NT2/D1 (cell line): Measurements from ENCODE around the gene COL5A3.

Source experiments
- SUZ12 ChIP-seq: IDR thresholded peaks from 2 replicates; pipeline ENCODE4 v1.6.1; 2011; ENCODE audit not compliant: insufficient read length, insufficient read depth; ENCODE audit errors: extremely low read depth
- ZNF274 ChIP-seq: IDR thresholded peaks from 2 replicates; pipeline ENCODE4 v1.6.1; 2011; ENCODE audit warnings: mild to moderate bottlenecking, low read depth, low read length

- no peak for TF ChIP-seq SUZ12
- no peak for TF ChIP-seq ZNF274
Measured at GRCh38 chr19:9956956-9957355, 53.3 kb downstream of the COL5A3 start.
